HL-60 (cell line): ENCODE results near the gene CDH22.

Experiments
- CTCF ChIP-seq: IDR thresholded peaks from one replicate; pipeline ENCODE4 v1.5.1; 2011; ENCODE audit warnings: low read length, control low read depth, inconsistent platforms; ENCODE audit not compliant: insufficient read depth
- GABPA ChIP-seq: IDR thresholded peaks from 2 replicates; pipeline ENCODE4 v1.6.1; 2012; ENCODE audit warnings: low read depth
- POLR2AphosphoS5 ChIP-seq: IDR thresholded peaks from 2 replicates; pipeline ENCODE4 v1.6.1; 2012; ENCODE audit warnings: low read depth
- TF ChIP-seq, protein P1 (sequence below): IDR thresholded peaks from 2 replicates; pipeline ENCODE4 v1.6.1; 2012; ENCODE audit warnings: low read depth; ENCODE audit not compliant: insufficient replicate concordance

DNA sequence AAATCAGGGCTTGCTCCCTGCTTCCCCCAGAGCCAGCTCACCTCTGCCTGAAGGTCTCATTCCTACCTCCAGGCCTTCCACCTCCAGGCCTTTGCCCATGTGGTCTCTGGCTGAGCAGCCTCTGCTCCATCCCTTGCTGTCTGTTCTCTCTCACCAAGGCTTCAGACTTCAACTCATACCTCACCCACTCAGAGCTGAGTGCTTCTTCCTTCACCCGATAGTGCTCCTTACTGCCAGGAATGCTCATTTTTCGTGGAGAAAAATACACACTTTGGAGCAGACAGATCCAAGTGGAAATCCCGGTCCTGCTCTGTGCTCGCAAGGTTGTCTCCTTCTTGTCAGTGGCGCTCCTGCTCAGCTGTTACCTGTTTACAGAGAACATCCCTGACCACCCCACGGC is 7.0 kb upstream of the CDH22 start:
- TF ChIP-seq CTCF (no peak), POLR2AphosphoS5 (no peak), GABPA (no peak)
- TF ChIP-seq, protein P1, sequence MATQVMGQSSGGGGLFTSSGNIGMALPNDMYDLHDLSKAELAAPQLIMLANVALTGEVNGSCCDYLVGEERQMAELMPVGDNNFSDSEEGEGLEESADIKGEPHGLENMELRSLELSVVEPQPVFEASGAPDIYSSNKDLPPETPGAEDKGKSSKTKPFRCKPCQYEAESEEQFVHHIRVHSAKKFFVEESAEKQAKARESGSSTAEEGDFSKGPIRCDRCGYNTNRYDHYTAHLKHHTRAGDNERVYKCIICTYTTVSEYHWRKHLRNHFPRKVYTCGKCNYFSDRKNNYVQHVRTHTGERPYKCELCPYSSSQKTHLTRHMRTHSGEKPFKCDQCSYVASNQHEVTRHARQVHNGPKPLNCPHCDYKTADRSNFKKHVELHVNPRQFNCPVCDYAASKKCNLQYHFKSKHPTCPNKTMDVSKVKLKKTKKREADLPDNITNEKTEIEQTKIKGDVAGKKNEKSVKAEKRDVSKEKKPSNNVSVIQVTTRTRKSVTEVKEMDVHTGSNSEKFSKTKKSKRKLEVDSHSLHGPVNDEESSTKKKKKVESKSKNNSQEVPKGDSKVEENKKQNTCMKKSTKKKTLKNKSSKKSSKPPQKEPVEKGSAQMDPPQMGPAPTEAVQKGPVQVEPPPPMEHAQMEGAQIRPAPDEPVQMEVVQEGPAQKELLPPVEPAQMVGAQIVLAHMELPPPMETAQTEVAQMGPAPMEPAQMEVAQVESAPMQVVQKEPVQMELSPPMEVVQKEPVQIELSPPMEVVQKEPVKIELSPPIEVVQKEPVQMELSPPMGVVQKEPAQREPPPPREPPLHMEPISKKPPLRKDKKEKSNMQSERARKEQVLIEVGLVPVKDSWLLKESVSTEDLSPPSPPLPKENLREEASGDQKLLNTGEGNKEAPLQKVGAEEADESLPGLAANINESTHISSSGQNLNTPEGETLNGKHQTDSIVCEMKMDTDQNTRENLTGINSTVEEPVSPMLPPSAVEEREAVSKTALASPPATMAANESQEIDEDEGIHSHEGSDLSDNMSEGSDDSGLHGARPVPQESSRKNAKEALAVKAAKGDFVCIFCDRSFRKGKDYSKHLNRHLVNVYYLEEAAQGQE: no peak
